Endothelial cell of umbilical vein (primary cell): ENCODE results near the gene VTA1. TPM values are rescaled to one million over a fixed set of nuclear protein-coding genes. Genes with fewer than 3 reads are reported as not detected.

Experiments used
- BruUV-seq: library from RNA; stranded (reverse); fragments of 400-500 nt; replicated peaks from 2 replicates; lab custom pipeline; 2021; lab: Mats Ljungman, UMichigan
- CTCF ChIA-PET: fragments of 300-600, 350-600 bp; sonication (Branson Sonifier 250); formaldehyde crosslinking; loops from one replicate; lab custom pipeline; 2021; ENCODE audit warnings: antibody characterized with exemption, inconsistent platforms; lab: Charles Lee
- POLR2A ChIA-PET: fragments of 300-600, 350-600 bp; sonication (Branson Sonifier 250); formaldehyde crosslinking; loops from one replicate; lab custom pipeline; 2021; ENCODE audit warnings: antibody characterized with exemption, inconsistent platforms; lab: Charles Lee
- DNase-seq: peaks from one replicate; pipeline ENCODE4 v3.0.0-alpha.2; 2011; ENCODE audit warnings: low read depth, low spot score
- FAIRE-seq: peaks from 2 replicates; lab custom pipeline; 2011; peaks lifted over from hg19 to GRCh38; lab: Jason Lieb, UNC
- H2AFZ ChIP-seq: 2 replicates; pipeline ENCODE4 v1.6.0; 2012; ENCODE audit warnings: low read depth, low read length, control low read depth, inconsistent platforms
- H3K27ac ChIP-seq: 2 replicates; pipeline ENCODE4 v1.5.1; 2011; ENCODE audit warnings: low read depth, mild to moderate bottlenecking, control low read depth, low read length, moderate library complexity; ENCODE audit not compliant: insufficient read depth
- H3K27me3 ChIP-seq, 2 experiments: 2 replicates each; pipeline versions ENCODE4 v1.6.0 to v1.6.1; 2011; ENCODE audit warnings: low read length in 2 of 2, mixed read lengths in 1 of 2; ENCODE audit not compliant: control insufficient read depth in 2 of 2, insufficient read depth in 2 of 2
- H3K36me3 ChIP-seq, 2 experiments: 2 replicates in 1 of 2; 3 replicates in 1 of 2; pipeline ENCODE4 v1.5.1; 2011; ENCODE audit warnings: low read length in 2 of 2, mild to moderate bottlenecking in 1 of 2, moderate library complexity in 1 of 2; ENCODE audit not compliant: control insufficient read depth in 2 of 2, insufficient read depth in 2 of 2; ENCODE audit errors: extremely low read depth in 1 of 2
- H3K4me1 ChIP-seq: 3 replicates; pipeline ENCODE4 v1.5.1; 2011; ENCODE audit warnings: mild to moderate bottlenecking, low read length; ENCODE audit not compliant: control insufficient read depth, insufficient read depth; ENCODE audit errors: extremely low read depth
- H3K4me2 ChIP-seq: 2 replicates; pipeline ENCODE4 v1.6.1; 2011; ENCODE audit warnings: low read length, control low read depth, mixed read lengths; ENCODE audit not compliant: insufficient read depth
- H3K4me3 ChIP-seq, 3 experiments: fragments of 200-600 bp in 1 of 3; sonication (generic), shearing (Covaris generic) in 1 of 3; replicated peaks in 1 of 3; 2 replicates each; pipeline ENCODE4 v1.5.1; 2011 to 2016; ENCODE audit warnings: control low read depth in 3 of 3, low read length in 3 of 3, mild to moderate bottlenecking in 2 of 3, inconsistent platforms in 1 of 3, low read depth in 1 of 3, moderate library complexity in 1 of 3; ENCODE audit not compliant: insufficient read depth in 1 of 3
- H3K79me2 ChIP-seq: 2 replicates; pipeline ENCODE4 v1.6.0; 2012; ENCODE audit warnings: low read length, inconsistent platforms; ENCODE audit not compliant: control insufficient read depth, insufficient read depth
- H3K9ac ChIP-seq: replicated peaks from 2 replicates; pipeline ENCODE3; 2011; ENCODE audit warnings: low read length, control low read depth; ENCODE audit not compliant: insufficient read depth; ENCODE audit errors: extremely low read depth
- H3K9me1 ChIP-seq: replicated peaks from 3 replicates; pipeline ENCODE4 v1.6.0; 2011; ENCODE audit warnings: mild to moderate bottlenecking, low read length; ENCODE audit not compliant: control insufficient read depth, insufficient read depth; ENCODE audit errors: extremely low read depth
- H3K9me3 ChIP-seq: replicated peaks from 2 replicates; pipeline ENCODE4 v1.5.1; 2012; ENCODE audit warnings: low read length, inconsistent platforms; ENCODE audit not compliant: control insufficient read depth, insufficient read depth
- H4K20me1 ChIP-seq: replicated peaks from 2 replicates; pipeline ENCODE3; 2011; ENCODE audit warnings: mild to moderate bottlenecking, low read length; ENCODE audit not compliant: control insufficient read depth, insufficient read depth; ENCODE audit errors: extremely low read depth
- CTCF ChIP-seq, 2 donors: IDR thresholded peaks; 1 replicate in 1 of 2; 2 replicates in 1 of 2; pipeline ENCODE4 v1.5.1; 2011; ENCODE audit warnings: low read length in 2 of 2, mild to moderate bottlenecking in 2 of 2, moderate library complexity in 2 of 2, control low read depth in 1 of 2, inconsistent platforms in 1 of 2, low read depth in 1 of 2; ENCODE audit not compliant: insufficient read depth in 1 of 2; ENCODE audit errors: extremely low read depth in 1 of 2
- EZH2 ChIP-seq: IDR thresholded peaks from 2 replicates; pipeline ENCODE4 v1.6.1; 2012; ENCODE audit warnings: borderline replicate concordance, low read depth, mild to moderate bottlenecking, moderate library complexity, low read length, inconsistent platforms; ENCODE audit not compliant: severe bottlenecking
- FOS ChIP-seq: IDR thresholded peaks from 2 replicates; pipeline ENCODE4 v1.6.1; 2011; ENCODE audit warnings: mild to moderate bottlenecking, low read length, moderate library complexity, borderline replicate concordance; ENCODE audit not compliant: insufficient read depth
- GATA2 ChIP-seq: IDR thresholded peaks from 2 replicates; pipeline ENCODE4 v1.7.0; 2011; ENCODE audit warnings: low read depth, mild to moderate bottlenecking, moderate library complexity, mixed read lengths, low read length; ENCODE audit not compliant: insufficient read length, insufficient read depth
- JUN ChIP-seq: IDR thresholded peaks from 2 replicates; pipeline ENCODE4 v1.6.1; 2011; ENCODE audit warnings: borderline replicate concordance, low read depth; ENCODE audit not compliant: insufficient read length, insufficient read depth
- MAX ChIP-seq: IDR thresholded peaks from 2 replicates; pipeline ENCODE4 v1.6.1; 2011; ENCODE audit not compliant: insufficient read depth, insufficient read length
- MYC ChIP-seq: IDR thresholded peaks from one replicate; pipeline ENCODE4 v1.6.1; 2011; ENCODE audit warnings: mild to moderate bottlenecking, low read depth, low read length
- POLR2A ChIP-seq: IDR thresholded peaks from 2 replicates; pipeline ENCODE4 v1.6.1; 2012; ENCODE audit warnings: low read depth, mild to moderate bottlenecking, control low read depth, low read length
- POLR2AphosphoS5 ChIP-seq: IDR thresholded peaks from 2 replicates; pipeline ENCODE4 v1.6.1; 2012; ENCODE audit warnings: low read depth, mild to moderate bottlenecking, control low read depth, low read length, moderate library complexity; ENCODE audit not compliant: insufficient read depth
- dilution Hi-C: fragments of 300-500 bp; cut with MboI; formaldehyde crosslinking; loops from one replicate; pipeline ENCODE4 v1.15.0; 2019; ENCODE audit warnings: low sequenced_read_pairs; ENCODE audit not compliant: extremely low pct_ligation_motif_present
- intact Hi-C: fragments of 100-400 bp; cut with micrococcal nuclease; formaldehyde crosslinking; loops from one replicate; pipeline ENCODE4 v1.10.0; 2022
- polyA plus RNA-seq, 4 experiments: library from polyadenylated mRNA; depleted of rRNA in 3 of 4; stranded (reverse) in 3 of 4; unstranded in 1 of 4; fragments of >200 nt; gene quantifications; 2 replicates each; pipeline versions ENCODE4 v1.2.1 to v1.2.3, GENCODE V29; 2011 to 2012; ENCODE audit warnings: missing spikeins in 1 of 4
- total RNA-seq: library from RNA; stranded (reverse); gene quantifications from 2 replicates; pipeline ENCODE4 v1.2.3, GENCODE V29; 2021

The VTA1 gene
- total and polyA plus RNA-seq, 2 donors (not counting 3 experiments of a cell fraction or from before 2014, with no cell fraction given) = 39.0 to 40.9 TPM

GRCh38 chr6:142238881-142239280 is 91.8 kb downstream of the VTA1 start:
- no peaks in the 10 kb centered on the region for H3K9me1 ChIP-seq
- H3K9me3 ChIP-seq = no peaks in the 10 kb centered on the region
- FAIRE-seq = no peak
- no peak overlapping the region for H2AFZ ChIP-seq
- no peak overlapping the region for H3K9ac ChIP-seq
- no peak overlapping the region for H3K4me2 ChIP-seq
- no peak overlapping the region for H3K4me3 ChIP-seq
- no peaks in the 10 kb centered on the region for H3K27me3 ChIP-seq
- BruUV-seq = no TSS peak
- ChIA-PET CTCF (interaction anchor here (1.3 kb wide), 1 partner anchor 149 kb away, joined by 3 read pairs; no protein-coding TSS in a partner anchor), POLR2A (no interaction called here)
- intact Hi-C loops = no loop called here
- no peaks in the 10 kb centered on the region for H3K36me3 ChIP-seq
- dilution Hi-C loops = no loop called here
- TF ChIP-seq MAX (no peak), JUN (no peak), GATA2 (no peak), POLR2AphosphoS5 (no peak), EZH2 (no peak), MYC (no peak), CTCF (IDR thresholded peaks at IDR 0.05; ENCODE audit: extremely low read depth in 1 of 2, insufficient read depth in 1 of 2, low read depth in 1 of 2, low read length in 2 of 2) (no peak), POLR2A (no peak), FOS (no peak)
- no peaks in the 10 kb centered on the region for H3K4me1 ChIP-seq
- no peaks in the 10 kb centered on the region for H4K20me1 ChIP-seq
- DNase-seq = no peak
- no peaks in the 10 kb centered on the region for H3K79me2 ChIP-seq
- no peak overlapping the region for H3K27ac ChIP-seq
